ENCODE data around the gene MAN2A1. TPM values are rescaled to one million over a fixed set of nuclear protein-coding genes. Genes with fewer than 3 reads are reported as not detected.

MAN2A1 gene
- polyA plus RNA-seq, 1 donor from 2014 or later = 5.7 TPM

DNA sequence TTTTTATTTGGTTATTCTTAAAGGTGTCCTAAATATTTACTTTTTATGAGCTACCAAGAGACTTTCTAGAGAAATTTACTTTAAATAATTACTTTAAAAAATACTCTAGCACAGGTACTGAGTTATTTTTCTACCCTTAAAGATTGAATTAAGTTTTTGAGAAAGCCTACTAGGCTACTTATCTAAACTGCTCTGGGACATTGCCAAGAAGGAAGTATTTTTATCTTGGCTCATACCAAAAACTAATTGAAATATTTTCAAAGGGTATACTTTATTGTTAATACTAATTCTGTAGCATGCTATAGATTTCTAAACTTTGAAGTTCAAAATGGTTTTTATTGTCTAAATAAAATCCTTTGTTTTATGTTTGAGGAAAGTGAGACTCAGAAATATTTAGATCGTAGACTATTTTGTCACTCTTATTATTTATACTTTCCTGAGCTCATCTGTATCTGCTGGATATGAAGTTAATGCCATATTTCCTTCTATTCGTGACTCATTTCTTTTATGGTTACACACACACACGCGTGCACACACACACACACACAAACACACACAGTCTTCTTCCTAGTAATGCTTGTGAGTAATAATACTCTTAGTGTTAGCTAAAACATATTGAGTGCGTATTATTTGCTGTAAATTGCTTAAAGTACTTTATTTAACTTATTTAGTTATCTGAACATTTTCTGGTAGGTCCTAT lies 89.5 kb downstream of the MAN2A1 start:
- H4K20me1 ChIP-seq (ENCODE audit: insufficient read depth) = no peaks in the 10 kb centered on the region
- H3K9me3 ChIP-seq (ENCODE audit: low read length) = no peaks in the 10 kb centered on the region
- H2AFZ ChIP-seq (ENCODE audit: low read depth, low read length) = no peak overlapping the region
- no peak for TF ChIP-seq SMC3 (conservative IDR thresholded peaks at IDR 0.05; ENCODE audit: poor library complexity)
- TF ChIP-seq TAF1 (IDR thresholded peaks at IDR 0.05; ENCODE audit: low read depth) = no peak
- TF ChIP-seq EP300 (conservative IDR thresholded peaks at IDR 0.05; ENCODE audit: poor library complexity, severe bottlenecking) = no peak
- TF ChIP-seq EZH2 (IDR thresholded peaks at IDR 0.05; ENCODE audit: borderline replicate concordance, insufficient read depth, low read length, poor library complexity, severe bottlenecking) = no peak
- TF ChIP-seq RAD21 (conservative IDR thresholded peaks at IDR 0.05) = no peak
- TF ChIP-seq, protein P1, sequence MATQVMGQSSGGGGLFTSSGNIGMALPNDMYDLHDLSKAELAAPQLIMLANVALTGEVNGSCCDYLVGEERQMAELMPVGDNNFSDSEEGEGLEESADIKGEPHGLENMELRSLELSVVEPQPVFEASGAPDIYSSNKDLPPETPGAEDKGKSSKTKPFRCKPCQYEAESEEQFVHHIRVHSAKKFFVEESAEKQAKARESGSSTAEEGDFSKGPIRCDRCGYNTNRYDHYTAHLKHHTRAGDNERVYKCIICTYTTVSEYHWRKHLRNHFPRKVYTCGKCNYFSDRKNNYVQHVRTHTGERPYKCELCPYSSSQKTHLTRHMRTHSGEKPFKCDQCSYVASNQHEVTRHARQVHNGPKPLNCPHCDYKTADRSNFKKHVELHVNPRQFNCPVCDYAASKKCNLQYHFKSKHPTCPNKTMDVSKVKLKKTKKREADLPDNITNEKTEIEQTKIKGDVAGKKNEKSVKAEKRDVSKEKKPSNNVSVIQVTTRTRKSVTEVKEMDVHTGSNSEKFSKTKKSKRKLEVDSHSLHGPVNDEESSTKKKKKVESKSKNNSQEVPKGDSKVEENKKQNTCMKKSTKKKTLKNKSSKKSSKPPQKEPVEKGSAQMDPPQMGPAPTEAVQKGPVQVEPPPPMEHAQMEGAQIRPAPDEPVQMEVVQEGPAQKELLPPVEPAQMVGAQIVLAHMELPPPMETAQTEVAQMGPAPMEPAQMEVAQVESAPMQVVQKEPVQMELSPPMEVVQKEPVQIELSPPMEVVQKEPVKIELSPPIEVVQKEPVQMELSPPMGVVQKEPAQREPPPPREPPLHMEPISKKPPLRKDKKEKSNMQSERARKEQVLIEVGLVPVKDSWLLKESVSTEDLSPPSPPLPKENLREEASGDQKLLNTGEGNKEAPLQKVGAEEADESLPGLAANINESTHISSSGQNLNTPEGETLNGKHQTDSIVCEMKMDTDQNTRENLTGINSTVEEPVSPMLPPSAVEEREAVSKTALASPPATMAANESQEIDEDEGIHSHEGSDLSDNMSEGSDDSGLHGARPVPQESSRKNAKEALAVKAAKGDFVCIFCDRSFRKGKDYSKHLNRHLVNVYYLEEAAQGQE (IDR thresholded peaks at IDR 0.05; ENCODE audit: borderline replicate concordance) = no peak
- TF ChIP-seq, protein P2, sequence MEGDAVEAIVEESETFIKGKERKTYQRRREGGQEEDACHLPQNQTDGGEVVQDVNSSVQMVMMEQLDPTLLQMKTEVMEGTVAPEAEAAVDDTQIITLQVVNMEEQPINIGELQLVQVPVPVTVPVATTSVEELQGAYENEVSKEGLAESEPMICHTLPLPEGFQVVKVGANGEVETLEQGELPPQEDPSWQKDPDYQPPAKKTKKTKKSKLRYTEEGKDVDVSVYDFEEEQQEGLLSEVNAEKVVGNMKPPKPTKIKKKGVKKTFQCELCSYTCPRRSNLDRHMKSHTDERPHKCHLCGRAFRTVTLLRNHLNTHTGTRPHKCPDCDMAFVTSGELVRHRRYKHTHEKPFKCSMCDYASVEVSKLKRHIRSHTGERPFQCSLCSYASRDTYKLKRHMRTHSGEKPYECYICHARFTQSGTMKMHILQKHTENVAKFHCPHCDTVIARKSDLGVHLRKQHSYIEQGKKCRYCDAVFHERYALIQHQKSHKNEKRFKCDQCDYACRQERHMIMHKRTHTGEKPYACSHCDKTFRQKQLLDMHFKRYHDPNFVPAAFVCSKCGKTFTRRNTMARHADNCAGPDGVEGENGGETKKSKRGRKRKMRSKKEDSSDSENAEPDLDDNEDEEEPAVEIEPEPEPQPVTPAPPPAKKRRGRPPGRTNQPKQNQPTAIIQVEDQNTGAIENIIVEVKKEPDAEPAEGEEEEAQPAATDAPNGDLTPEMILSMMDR (IDR thresholded peaks at IDR 0.05; ENCODE audit: poor library complexity, severe bottlenecking) = no peak
- no peak for TF ChIP-seq POLR2AphosphoS5 (IDR thresholded peaks at IDR 0.05)
- no peak for TF ChIP-seq MXI1 (conservative IDR thresholded peaks at IDR 0.05; ENCODE audit: poor library complexity, severe bottlenecking)
- no peaks in the 10 kb centered on the region for H3K27me3 ChIP-seq (ENCODE audit: insufficient read depth, low read depth, low read length)
- no peak overlapping the region for H3K9ac ChIP-seq (ENCODE audit: low read length)
- H3K9me2 ChIP-seq (ENCODE audit: insufficient read depth, low read length) = no peaks in the 10 kb centered on the region
- H3K4me2 ChIP-seq (ENCODE audit: low read length) = no peak overlapping the region
- no peak overlapping the region for H3K27ac ChIP-seq (ENCODE audit: low read length)
- H3K36me3 ChIP-seq (ENCODE audit: insufficient read depth, low read length) = no peaks in the 10 kb centered on the region
- H3F3A ChIP-seq (ENCODE audit: insufficient read depth, low read length, poor library complexity, severe bottlenecking) = no peaks in the 10 kb centered on the region
- no peak overlapping the region for H3K4me3 ChIP-seq (ENCODE audit: low read length)
- peaks cover 3% of the 10 kb centered on the region for H3K79me2 ChIP-seq (replicated peaks; ENCODE audit: insufficient read depth, low read length)

DNA sequence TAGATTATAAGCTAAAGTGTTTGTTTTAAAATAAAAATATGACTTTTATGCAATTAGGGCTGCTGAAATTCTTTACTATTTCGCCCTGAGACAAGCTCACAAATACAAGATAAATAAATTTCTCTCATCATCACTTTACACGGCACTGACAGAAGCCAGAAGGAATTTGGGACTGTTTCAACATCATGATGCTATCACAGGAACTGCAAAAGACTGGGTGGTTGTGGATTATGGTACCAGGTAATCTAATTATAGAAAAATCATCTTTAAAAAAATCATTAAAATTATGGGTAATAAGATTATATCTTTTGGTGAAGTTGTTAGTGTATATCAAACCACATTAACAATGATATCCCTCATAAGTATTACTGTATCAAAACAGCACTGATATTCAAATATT lies 95.0 kb downstream of the MAN2A1 start:
- Histone ChIP-seq H3K9me3 (ENCODE audit: low read length) (no peaks in the 10 kb centered on the region), H3K4me3 (ENCODE audit: low read length) (no peak overlapping the region), H2AFZ (ENCODE audit: low read depth, low read length) (no peak overlapping the region), H3K36me3 (ENCODE audit: insufficient read depth, low read length) (no peaks in the 10 kb centered on the region), H3K9ac (ENCODE audit: low read length) (no peak overlapping the region), H3K4me2 (ENCODE audit: low read length) (no peak overlapping the region), H3F3A (ENCODE audit: insufficient read depth, low read length, poor library complexity, severe bottlenecking) (no peaks in the 10 kb centered on the region), H3K27ac (ENCODE audit: low read length) (no peak overlapping the region), H4K20me1 (ENCODE audit: insufficient read depth) (no peaks in the 10 kb centered on the region), H3K9me2 (ENCODE audit: insufficient read depth, low read length) (no peaks in the 10 kb centered on the region), H3K27me3 (ENCODE audit: insufficient read depth, low read depth, low read length) (no peaks in the 10 kb centered on the region), H3K79me2 (replicated peaks; ENCODE audit: insufficient read depth, low read length) (peaks cover 3% of the 10 kb centered on the region)
- TF ChIP-seq, protein P2 (IDR thresholded peaks at IDR 0.05; ENCODE audit: poor library complexity, severe bottlenecking) = no peak
- no peak for TF ChIP-seq POLR2AphosphoS5 (IDR thresholded peaks at IDR 0.05)
- TF ChIP-seq, protein P1 (IDR thresholded peaks at IDR 0.05; ENCODE audit: borderline replicate concordance) = no peak
- no peak for TF ChIP-seq SMC3 (conservative IDR thresholded peaks at IDR 0.05; ENCODE audit: poor library complexity)
- TF ChIP-seq TAF1 (IDR thresholded peaks at IDR 0.05; ENCODE audit: low read depth) = no peak
- TF ChIP-seq EP300 (conservative IDR thresholded peaks at IDR 0.05; ENCODE audit: poor library complexity, severe bottlenecking) = no peak

All from neural cell (in vitro differentiated cells).